ENCODE data around the gene HSPB1.

GRCh38 chr7:76291351-76292212 lies 10.9 kb upstream of the HSPB1 start:
- TF ChIP-seq CTCF (IDR thresholded peaks at IDR 0.05) (peak; percentile 96 to 98 (median 97)), POLR2A (IDR thresholded peaks at IDR 0.05) (peak in 1 of 2 donors; percentile 41)
